ENCODE results near the gene RPRD2. TPM values are rescaled to one million over a fixed set of nuclear protein-coding genes. Genes with fewer than 3 reads are reported as not detected.

RPRD2 gene
- total and polyA plus RNA-seq, 2 of the 4 experiments (the other 2 are of a cell fraction): 3.9 to 11.6 TPM

- Histone ChIP-seq H3K79me1 (ENCODE audit: low read depth in 1 of 2, low read length in 2 of 2) (peaks cover 20 to 29% of the 10 kb centered on the region in 2 experiments), H3K9me3 (ENCODE audit: control insufficient read depth, insufficient read depth, low read length) (no peaks in the 10 kb centered on the region), H2BK120ac (ENCODE audit: low read depth, low read length) (no peak overlapping the region), H2BK15ac (ENCODE audit: low read depth, low read length) (no peak overlapping the region), H3K4me1 (ENCODE audit: control insufficient read depth, insufficient read depth, low read length) (peaks cover 16% of the 10 kb centered on the region), H3K4me2 (ENCODE audit: low read depth, low read length) (no peak overlapping the region), H3K27me3 (ENCODE audit: control insufficient read depth, insufficient read depth, low read length) (no peaks in the 10 kb centered on the region), H3K36me3 (ENCODE audit: control insufficient read depth, insufficient read depth, low read length) (peaks cover 34% of the 10 kb centered on the region), H4K91ac (ENCODE audit: insufficient read depth, low read depth, low read length) (no peak overlapping the region), H3K18ac (ENCODE audit: low read depth, low read length) (no peak overlapping the region), H3K9ac (ENCODE audit: low read depth, low read length) (no peak overlapping the region), H3K9me1 (ENCODE audit: insufficient read depth, low read length) (peaks cover 16% of the 10 kb centered on the region), H3K27ac (ENCODE audit: insufficient read depth, low read length) (no peak overlapping the region), H2AK5ac (ENCODE audit: low read depth, low read length) (no peak overlapping the region), H3K4ac (ENCODE audit: low read depth, low read length) (no peak overlapping the region), H3K56ac (ENCODE audit: extremely low read depth, insufficient read depth, low read length) (no peak overlapping the region), H3K23ac (ENCODE audit: low read depth, low read length) (no peak overlapping the region), H2AFZ (replicated peaks; ENCODE audit: low read length, poor library complexity) (no peak overlapping the region), H3K14ac (replicated peaks; ENCODE audit: low read depth, low read length) (no peak overlapping the region), H2AK9ac (replicated peaks; ENCODE audit: low read depth, low read length, poor library complexity) (no peak overlapping the region), H4K8ac (ENCODE audit: low read depth in 2 of 2, low read length in 2 of 2) (no peak overlapping the region), H2BK20ac (ENCODE audit: low read depth, low read length) (no peak overlapping the region), H4K20me1 (ENCODE audit: insufficient read depth, low read length) (no peaks in the 10 kb centered on the region), H4K5ac (ENCODE audit: low read depth, low read length) (no peak overlapping the region), H2BK5ac (ENCODE audit: low read depth, low read length, poor library complexity, severe bottlenecking) (no peak overlapping the region), H3K4me3 (ENCODE audit: insufficient read depth, low read depth, low read length) (no peak overlapping the region)
- ATAC-seq (ENCODE audit: low read depth): no peak
- no TSS peak for BruUV-seq (replicated peaks)
- ChIA-PET CTCF (no interaction called here), POLR2A (ENCODE audit: unreplicated experiment) (no interaction called here)
- intact Hi-C loops (cut with micrococcal nuclease) (no loop called here), dilution Hi-C loops (cut with HindIII; ENCODE audit: low sequenced_read_pairs, unreplicated experiment) (no loop called here), in situ Hi-C loops (cut with MboI; ENCODE audit: low sequenced_read_pairs) (no loop called here)
- TF ChIP-seq POLR2A (IDR thresholded peaks at IDR 0.05; ENCODE audit: low read depth, low read length): no peak
- 100% methylated on average over 1 of the region's 6 CpGs; no CpG with 5 or more reads in 1 of the 2 experiments for whole genome bisulfite sequencing, 2 experiments (ENCODE audit: extremely low coverage in 2 of 2, insufficient read length in 1 of 2)
- no peak for DNase-seq
Observed at GRCh38 chr1:150505431-150505830, 141.5 kb downstream of the RPRD2 start.

Measured in IMR-90 (cell line).